ENCODE data around the gene CD22.

The CD22 gene

GRCh38 chr19:35383536-35383935 is 54.5 kb downstream of the CD22 start:
- DNase-seq (ENCODE audit: low read depth in 2 of 2) = no peak

- no peak for DNase-seq (ENCODE audit: low read depth in 2 of 2)
Measured at GRCh38 chr19:35388277-35389054, 59.5 kb downstream of the CD22 start.

- no peak for DNase-seq (ENCODE audit: low read depth in 2 of 2)
Measured at GRCh38 chr19:35389192-35389861, 60.3 kb downstream of the CD22 start.

GRCh38 chr19:35392742-35393715 is 64.0 kb downstream of the CD22 start:
- no peak for DNase-seq (ENCODE audit: low read depth in 2 of 2)

GRCh38 chr19:35395382-35396199 is 66.6 kb downstream of the CD22 start:
- no peak for DNase-seq (ENCODE audit: low read depth in 2 of 2)

- no peak for DNase-seq (ENCODE audit: low read depth in 2 of 2)
Measured at GRCh38 chr19:35396240-35396885, 67.4 kb downstream of the CD22 start.
